Activated CD4-positive, alpha-beta memory T cell treated with anti-CD3 and anti-CD28 coated beads, Interleukin-2, amount 10 ng/mL, durations not matched to agents 7 days and 5 days (primary cell): Measurements from ENCODE around the gene DCUN1D2. TPM values are rescaled to one million over a fixed set of nuclear protein-coding genes. Genes with fewer than 3 reads are reported as not detected.
"Not testable (repeated sequence)": the region's sequence is repeated elsewhere in the genome, so short reads cannot be mapped to it uniquely, and the experiment has no call there.

Experiments used
- CTCF ChIA-PET: fragments of 350-600 bp; sonication (Branson Sonifier 250); formaldehyde crosslinking; loops from one replicate; lab custom pipeline; 2021; ENCODE audit warnings: antibody characterized with exemption, inconsistent platforms; lab: Charles Lee
- POLR2A ChIA-PET: fragments of 350-600 bp; sonication (Branson Sonifier 250); formaldehyde crosslinking; loops from one replicate; lab custom pipeline; 2021; ENCODE audit warnings: antibody characterized with exemption; lab: Charles Lee
- DNase-seq: peaks from one replicate; pipeline ENCODE4 v3.0.0-alpha.2; 2020
- H3K27ac Mint-ChIP-seq: one replicate; pipeline ENCODE4 v1.8.0; 2021; ENCODE audit warnings: mild to moderate bottlenecking, mixed read lengths
- H3K27me3 Mint-ChIP-seq: one replicate; pipeline ENCODE4 v1.8.0; 2021; ENCODE audit warnings: mixed read lengths
- H3K36me3 Mint-ChIP-seq: one replicate; pipeline ENCODE4 v1.8.0; 2021; ENCODE audit warnings: low read depth, mixed read lengths
- H3K4me1 Mint-ChIP-seq: one replicate; pipeline ENCODE4 v1.8.0; 2021; ENCODE audit warnings: mixed read lengths
- H3K4me3 Mint-ChIP-seq: one replicate; pipeline ENCODE4 v1.8.0; 2021; ENCODE audit warnings: mild to moderate bottlenecking, mixed read lengths
- H3K9me3 Mint-ChIP-seq: one replicate; pipeline ENCODE4 v1.8.0; 2021; ENCODE audit warnings: mixed read lengths
- total RNA-seq, 2 experiments: library from RNA; stranded (reverse); gene quantifications; one replicate each; pipeline ENCODE4 v1.2.3, GENCODE V29; 2021

Gene DCUN1D2
- total RNA-seq, 2 experiments from 2014 or later: 17.0 to 17.7 TPM

DNA sequence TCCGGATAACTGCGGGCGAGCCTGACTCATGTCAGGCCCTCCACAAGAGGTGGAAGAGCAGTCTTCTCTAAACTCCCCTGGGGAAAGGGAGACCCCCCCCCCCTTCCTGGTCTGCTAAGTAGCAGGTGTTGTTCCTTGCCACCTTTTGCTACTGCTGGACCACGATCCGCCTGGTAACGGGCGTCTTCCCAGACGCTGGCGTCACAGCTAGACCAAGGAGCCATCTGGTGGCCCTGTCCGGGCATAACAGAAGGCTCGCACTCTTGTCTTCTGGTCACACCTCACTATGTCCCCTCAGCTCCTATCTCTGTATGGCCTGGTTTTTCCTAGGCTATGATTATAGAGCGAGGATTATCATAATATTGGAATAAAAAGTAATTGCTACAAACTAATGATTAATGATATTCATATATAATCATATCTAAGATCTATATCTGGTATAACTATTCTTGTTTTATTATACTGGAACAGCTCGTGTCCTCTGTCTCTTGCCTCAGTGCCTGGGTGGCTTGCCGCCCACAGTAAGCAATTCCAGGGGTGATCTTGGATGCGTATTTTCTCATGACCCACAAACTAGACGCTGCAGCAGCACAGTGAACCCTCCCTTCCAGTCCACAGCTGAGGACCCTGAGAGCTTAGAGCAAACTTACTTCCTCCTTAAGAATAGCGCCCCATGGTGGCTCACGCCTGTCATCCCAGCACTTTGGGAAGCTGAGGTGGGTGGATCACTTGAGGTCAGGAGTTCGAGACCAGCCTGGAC is 39.5 kb downstream of the DCUN1D2 start:
- DNase-seq, H3K4me3 Mint-ChIP-seq, H3K4me1 Mint-ChIP-seq, H3K36me3 Mint-ChIP-seq, H3K27me3 Mint-ChIP-seq, H3K9me3 Mint-ChIP-seq, H3K27ac Mint-ChIP-seq, POLR2A ChIA-PET: not testable (repeated sequence)
- CTCF ChIA-PET: interaction anchor here (0.6 kb wide), 1 partner anchor 288 kb away, joined by 3 read pairs; no protein-coding TSS in a partner anchor

DNA sequence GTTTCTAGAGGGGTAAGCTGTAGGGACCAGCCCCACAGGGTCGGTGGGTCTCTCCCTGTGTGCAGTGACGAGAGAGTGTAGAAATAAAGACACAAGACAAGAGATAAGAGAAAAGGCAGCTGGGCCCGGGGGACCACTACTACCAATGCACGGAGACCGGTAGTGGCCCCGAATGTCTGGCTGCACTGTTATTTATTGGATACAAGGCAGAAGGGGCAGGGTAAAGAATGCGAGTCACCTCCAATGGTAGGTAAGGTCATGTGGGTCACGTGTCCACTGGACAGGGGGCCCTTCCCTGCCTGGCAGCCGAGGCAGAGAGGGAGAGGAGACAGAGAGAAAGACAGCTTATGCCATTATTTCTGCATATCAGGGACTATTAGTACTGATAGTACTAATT is 40.2 kb downstream of the DCUN1D2 start:
- H3K4me1 Mint-ChIP-seq, DNase-seq, POLR2A ChIA-PET, CTCF ChIA-PET, H3K9me3 Mint-ChIP-seq, H3K27me3 Mint-ChIP-seq, H3K36me3 Mint-ChIP-seq: not testable (repeated sequence)
- peak overlapping the region; percentile 64 for H3K4me3 Mint-ChIP-seq
- peak overlapping the region; percentile 45 for H3K27ac Mint-ChIP-seq

DNA sequence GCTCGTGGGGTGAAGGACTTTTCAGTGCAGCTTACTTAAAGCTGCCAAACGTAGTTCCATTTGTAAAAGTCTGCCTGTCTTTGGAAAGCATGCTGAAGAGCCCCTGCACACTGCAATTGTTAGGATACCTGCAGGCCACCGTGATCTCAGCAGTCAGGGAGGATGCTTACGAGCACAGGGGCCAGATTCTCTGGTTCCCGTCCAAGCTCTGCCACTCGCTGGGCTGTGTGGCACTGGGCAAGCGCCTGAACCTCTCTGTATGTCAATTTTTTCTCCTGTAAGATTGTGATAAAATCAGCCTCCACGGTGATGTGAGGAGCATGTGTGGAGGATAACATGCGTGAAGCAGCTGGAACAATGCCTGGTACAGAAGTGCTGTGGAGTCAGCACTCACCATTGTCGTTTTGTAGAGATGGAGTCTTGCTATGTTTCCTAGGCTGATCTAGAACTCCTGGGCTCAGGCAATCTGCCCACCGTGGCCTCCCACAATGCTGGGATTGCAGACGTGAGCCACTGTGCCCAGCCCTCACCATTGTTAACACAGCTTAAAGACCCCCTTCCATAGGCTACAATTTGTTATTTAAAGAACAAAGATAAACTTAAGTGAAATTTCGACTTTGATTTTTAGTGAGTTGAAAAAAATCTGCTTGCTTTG is 40.7 kb downstream of the DCUN1D2 start:
- DNase-seq: no peak
- peaks cover 4% of the 10 kb centered on the region for H3K9me3 Mint-ChIP-seq
- H3K27ac Mint-ChIP-seq: peak overlapping the region; percentile 78
- no peaks in the 10 kb centered on the region for H3K27me3 Mint-ChIP-seq
- H3K36me3 Mint-ChIP-seq: peaks cover 7% of the 10 kb centered on the region
- no peaks in the 10 kb centered on the region for H3K4me1 Mint-ChIP-seq
- H3K4me3 Mint-ChIP-seq: peak overlapping the region; percentile 64
- POLR2A ChIA-PET: no interaction called here
- CTCF ChIA-PET: no interaction called here

DNA sequence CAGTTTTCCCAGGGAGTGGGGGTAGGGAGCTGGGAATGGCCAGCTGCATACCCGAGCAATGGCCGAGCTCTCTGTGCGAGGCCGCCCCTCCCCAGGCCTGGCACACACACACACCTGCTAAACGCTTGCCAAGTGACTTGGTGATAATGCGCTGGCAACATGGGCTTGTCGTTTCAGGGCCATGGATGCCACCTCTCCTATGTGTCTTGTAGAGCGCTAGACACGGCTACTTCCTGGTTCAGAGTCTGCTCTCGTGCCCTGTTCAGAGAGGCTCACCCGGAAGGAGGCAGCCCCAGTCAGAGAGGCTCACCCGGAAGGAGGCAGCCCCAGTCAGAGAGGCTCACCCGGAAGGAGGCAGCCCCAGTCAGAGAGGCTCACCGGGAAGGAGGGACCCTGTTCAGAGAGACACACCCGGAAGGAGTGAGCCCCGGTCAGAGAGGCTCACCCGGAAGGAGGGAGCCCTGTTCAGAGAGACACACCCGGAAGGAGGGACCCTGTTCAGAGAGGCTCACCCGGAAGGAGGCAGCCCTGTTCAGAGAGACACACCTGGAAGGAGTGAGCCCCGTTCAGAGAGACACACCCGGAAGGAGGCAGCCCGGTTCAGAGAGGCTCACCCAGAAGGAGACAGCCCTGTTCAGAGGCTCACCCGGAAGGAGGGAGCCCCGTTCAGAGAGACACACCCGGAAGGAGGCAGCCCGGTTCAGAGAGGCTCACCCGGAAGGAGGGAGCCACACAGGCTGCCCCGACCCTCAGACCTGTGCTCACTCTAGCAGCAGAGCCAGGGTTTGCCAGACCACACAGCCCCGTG is 41.4 kb downstream of the DCUN1D2 start:
- no peaks in the 10 kb centered on the region for H3K4me1 Mint-ChIP-seq
- peaks cover 4% of the 10 kb centered on the region for H3K9me3 Mint-ChIP-seq
- H3K4me3 Mint-ChIP-seq: peak overlapping the region; percentile 64
- POLR2A ChIA-PET: no interaction called here
- H3K27me3 Mint-ChIP-seq: no peaks in the 10 kb centered on the region
- CTCF ChIA-PET: interaction anchor here (1.0 kb wide), 1 partner anchor 210 kb away, joined by 3 read pairs; no protein-coding TSS in a partner anchor
- peak overlapping the region; percentile 78 for H3K27ac Mint-ChIP-seq
- H3K36me3 Mint-ChIP-seq: peaks cover 7% of the 10 kb centered on the region
- DNase-seq: peak; percentile 78

DNA sequence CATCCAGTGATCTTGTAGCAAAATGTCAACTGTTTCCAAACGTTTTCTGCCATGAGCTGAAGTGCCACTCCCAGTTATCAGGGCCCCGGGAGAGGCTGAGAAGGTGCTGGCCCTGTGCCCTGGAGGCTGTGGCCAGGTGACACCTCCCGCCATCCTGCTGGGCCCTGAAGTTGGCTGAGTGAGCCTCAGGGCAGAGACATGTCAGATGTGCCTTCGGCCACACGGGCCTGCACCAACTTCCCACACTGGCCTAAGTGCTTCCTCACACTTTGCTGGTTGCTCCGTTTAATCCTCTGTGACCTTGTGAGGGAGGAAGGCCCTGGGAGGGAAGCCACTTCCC is 42.0 kb downstream of the DCUN1D2 start:
- DNase-seq: no peak
- Mint-ChIP-seq H3K4me3 (peak overlapping the region; percentile 64), H3K27me3 (no peaks in the 10 kb centered on the region), H3K4me1 (no peaks in the 10 kb centered on the region), H3K9me3 (peaks cover 4% of the 10 kb centered on the region), H3K36me3 (peaks cover 7% of the 10 kb centered on the region), H3K27ac (peak overlapping the region; percentile 78)
- ChIA-PET POLR2A (no interaction called here), CTCF (interaction anchor here (1.0 kb wide), 1 partner anchor 210 kb away, joined by 3 read pairs; no protein-coding TSS in a partner anchor)

DNA sequence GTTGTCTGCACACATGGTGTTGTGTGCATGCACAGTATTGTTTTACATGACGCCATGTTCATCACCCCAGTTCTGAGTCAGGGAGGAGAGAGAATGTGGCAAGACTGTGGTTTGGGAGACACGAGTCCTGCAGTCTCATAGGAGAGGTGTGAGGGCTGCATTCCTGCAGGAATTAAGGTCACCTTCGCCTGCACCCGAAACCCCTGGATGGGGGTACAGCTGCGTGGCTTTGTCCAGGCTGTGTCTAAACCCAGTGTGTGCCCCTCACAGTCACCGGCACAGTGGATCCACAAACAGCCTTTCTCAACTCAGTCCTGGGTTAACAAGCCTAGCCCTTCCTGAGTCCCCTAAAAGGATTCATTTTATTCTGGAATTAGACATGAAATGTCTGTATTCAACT is 42.9 kb downstream of the DCUN1D2 start:
- DNase-seq: no peak
- Mint-ChIP-seq H3K4me1 (no peaks in the 10 kb centered on the region), H3K9me3 (peaks cover 4% of the 10 kb centered on the region), H3K27me3 (no peaks in the 10 kb centered on the region), H3K27ac (no peak overlapping the region), H3K4me3 (no peak overlapping the region), H3K36me3 (peaks cover 7% of the 10 kb centered on the region)
- CTCF ChIA-PET: no interaction called here
- POLR2A ChIA-PET: no interaction called here

DNA sequence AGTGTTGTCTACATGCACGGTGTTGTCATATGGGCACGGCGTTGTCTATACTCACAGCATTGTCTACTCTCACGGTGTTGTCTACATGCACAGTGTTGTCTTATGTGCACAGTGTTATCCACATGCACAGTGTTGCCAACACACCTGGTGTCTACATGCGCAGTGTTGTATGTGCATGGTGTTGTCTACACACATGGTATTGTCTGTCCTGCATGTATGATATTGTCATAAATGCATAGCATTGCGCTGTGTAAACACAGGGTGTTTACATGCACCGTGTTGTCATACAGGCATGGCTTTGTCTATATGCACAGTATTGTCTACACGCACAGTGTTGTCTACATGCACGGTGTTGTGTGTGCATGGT is 44.0 kb downstream of the DCUN1D2 start:
- Mint-ChIP-seq H3K4me3 (no peak overlapping the region), H3K27me3 (no peaks in the 10 kb centered on the region), H3K36me3 (peaks cover 7% of the 10 kb centered on the region), H3K9me3 (peaks cover 4% of the 10 kb centered on the region), H3K27ac (no peak overlapping the region), H3K4me1 (no peaks in the 10 kb centered on the region)
- DNase-seq: no peak
- ChIA-PET POLR2A (no interaction called here), CTCF (no interaction called here)

DNA sequence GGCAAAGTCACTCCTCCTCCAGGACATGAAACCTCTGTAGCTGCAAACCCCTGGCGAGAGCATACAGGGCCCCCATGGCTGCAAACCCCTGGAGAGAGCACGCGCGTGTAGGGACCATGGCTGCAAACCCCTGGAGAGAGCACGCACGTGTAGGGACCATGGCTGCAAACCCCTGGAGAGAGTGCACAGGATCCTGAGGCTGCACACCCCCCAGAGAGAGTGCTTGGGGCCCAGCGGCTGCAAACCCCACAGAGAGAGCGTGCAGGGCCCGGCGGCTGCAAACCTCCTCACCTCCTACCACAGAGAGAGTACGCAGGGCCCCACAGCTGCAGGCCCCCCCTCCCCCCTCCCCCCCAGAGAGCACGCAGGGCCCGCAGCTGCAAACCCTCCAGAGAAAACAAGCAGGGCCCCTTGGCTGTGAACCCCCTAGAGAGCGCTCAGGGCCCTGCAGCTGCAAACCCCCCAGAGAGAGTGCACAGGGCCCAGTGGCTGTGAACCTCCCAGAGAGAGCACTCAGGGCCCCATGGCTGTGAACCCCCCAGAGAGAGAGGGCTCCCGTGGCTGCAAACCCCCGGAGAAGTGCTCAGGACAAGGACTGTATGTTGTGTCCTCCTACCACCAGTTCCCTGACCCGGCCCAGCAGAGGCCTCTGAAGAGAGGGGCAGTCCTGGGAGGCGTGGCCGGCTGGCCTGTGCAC is 44.6 kb downstream of the DCUN1D2 start:
- ChIA-PET POLR2A (no interaction called here), CTCF (no interaction called here)
- H3K36me3 Mint-ChIP-seq: peaks cover 7% of the 10 kb centered on the region
- no peak for DNase-seq
- H3K27ac Mint-ChIP-seq: no peak overlapping the region
- H3K9me3 Mint-ChIP-seq: peaks cover 4% of the 10 kb centered on the region
- no peaks in the 10 kb centered on the region for H3K4me1 Mint-ChIP-seq
- H3K27me3 Mint-ChIP-seq: no peaks in the 10 kb centered on the region
- no peak overlapping the region for H3K4me3 Mint-ChIP-seq

DNA sequence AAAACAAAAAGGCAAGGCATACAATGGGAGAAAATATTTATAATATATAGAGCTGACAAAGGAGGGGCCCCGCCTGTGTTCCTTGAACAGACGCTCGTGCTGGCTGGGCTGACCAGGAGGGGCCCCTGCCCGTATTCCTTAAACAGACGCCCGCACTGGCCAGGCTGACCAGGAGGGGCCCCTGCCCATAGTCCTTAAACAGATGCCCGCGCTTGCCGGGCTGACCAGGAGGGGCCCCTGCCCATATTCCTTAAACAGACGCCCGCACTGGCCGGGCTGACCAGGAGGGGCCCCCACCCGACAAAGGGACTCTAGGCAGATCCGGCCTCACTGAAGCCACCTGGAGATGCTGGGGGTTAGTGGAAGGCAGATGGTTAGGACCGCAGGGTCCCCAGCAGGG is 46.5 kb downstream of the DCUN1D2 start:
- CTCF ChIA-PET: no interaction called here
- POLR2A ChIA-PET: no interaction called here
- peaks cover 4% of the 10 kb centered on the region for H3K9me3 Mint-ChIP-seq

DNA sequence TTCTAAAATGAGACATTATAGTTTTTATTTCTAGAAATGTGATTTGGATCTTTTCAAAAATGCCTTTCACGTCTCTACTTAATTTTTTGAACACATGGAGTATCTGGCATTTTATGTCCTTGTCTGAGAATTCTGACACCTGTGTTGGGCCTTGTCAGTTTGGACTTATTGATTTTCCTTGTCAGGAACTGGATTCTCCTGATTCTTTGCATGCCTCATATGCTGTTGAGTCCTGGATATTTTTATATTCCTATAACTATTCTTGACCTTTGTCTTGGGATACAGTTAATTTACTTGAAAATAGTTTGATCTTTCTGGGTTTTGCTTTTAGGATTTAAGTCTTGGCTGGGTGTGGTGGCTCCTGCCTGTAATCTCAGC is 47.5 kb downstream of the DCUN1D2 start:
- peaks cover 4% of the 10 kb centered on the region for H3K9me3 Mint-ChIP-seq
- CTCF ChIA-PET: no interaction called here
- H3K4me3 Mint-ChIP-seq: no peak overlapping the region
- H3K36me3 Mint-ChIP-seq: peaks cover 5% of the 10 kb centered on the region
- no peak overlapping the region for H3K27ac Mint-ChIP-seq
- no peaks in the 10 kb centered on the region for H3K27me3 Mint-ChIP-seq
- no peaks in the 10 kb centered on the region for H3K4me1 Mint-ChIP-seq
- no peak for DNase-seq
- POLR2A ChIA-PET: no interaction called here

More for the DNA sequence above, 46.5 kb downstream of the DCUN1D2 start:
- Mint-ChIP-seq H3K27ac (no peak overlapping the region), H3K27me3 (no peaks in the 10 kb centered on the region), H3K4me1 (no peaks in the 10 kb centered on the region), H3K36me3 (peaks cover 7% of the 10 kb centered on the region), H3K4me3 (no peak overlapping the region)
- DNase-seq: no peak

DNA sequence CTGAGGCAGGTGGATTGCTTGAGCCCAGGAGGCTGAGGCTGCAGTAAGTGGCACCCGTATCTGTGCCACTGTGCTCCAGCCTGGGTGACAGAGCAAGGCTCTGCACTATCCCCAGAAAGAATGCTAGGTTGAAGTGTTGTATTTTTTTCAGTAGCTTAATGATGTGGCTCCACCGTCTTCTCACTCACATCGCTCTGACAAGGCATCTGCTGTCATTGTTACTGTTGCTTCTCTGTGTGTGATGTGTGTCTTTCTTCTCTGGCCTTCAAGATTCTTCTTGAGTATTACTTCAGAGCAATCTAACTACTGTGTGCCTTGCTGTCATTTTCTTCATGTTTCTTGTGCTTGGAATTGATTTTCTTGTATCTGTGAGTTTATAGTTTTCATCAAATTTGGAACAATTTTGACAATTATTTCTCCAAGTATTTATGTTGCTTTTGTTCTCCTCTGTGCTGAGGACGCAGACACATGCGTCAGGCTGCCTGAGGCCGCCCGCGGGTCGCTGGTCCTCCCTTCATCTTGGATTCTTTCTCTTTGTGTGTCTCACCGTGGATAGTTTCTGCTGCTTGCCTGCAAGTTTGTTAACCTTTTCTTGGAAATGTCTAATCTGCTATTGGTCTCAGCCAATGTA is 48.0 kb downstream of the DCUN1D2 start:
- Mint-ChIP-seq H3K4me1 (no peaks in the 10 kb centered on the region), H3K27ac (no peak overlapping the region), H3K4me3 (no peak overlapping the region), H3K27me3 (no peaks in the 10 kb centered on the region), H3K9me3 (peaks cover 3% of the 10 kb centered on the region), H3K36me3 (peaks cover 2% of the 10 kb centered on the region)
- ChIA-PET CTCF (no interaction called here), POLR2A (no interaction called here)
- no peak for DNase-seq

DNA sequence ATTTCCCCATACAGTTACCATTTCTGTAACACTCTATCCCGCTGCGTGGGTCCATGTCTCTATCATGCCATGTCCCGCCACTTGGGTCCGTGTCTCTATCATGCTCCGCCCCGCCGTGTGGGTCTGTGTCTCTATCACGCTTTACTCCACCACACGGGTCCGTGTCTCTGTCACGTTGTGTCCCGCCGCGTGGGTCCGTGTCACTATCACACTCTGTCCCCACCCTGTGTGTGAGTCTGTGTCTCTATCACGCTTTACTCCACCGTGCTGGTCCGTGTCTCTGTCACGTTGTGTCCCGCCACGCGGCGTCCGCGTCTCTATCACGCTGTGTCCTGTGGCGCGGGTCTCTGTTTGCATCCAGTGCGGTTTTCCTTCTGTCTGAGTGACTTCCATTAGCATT is 48.9 kb downstream of the DCUN1D2 start:
- Mint-ChIP-seq H3K27ac (no peak overlapping the region), H3K36me3 (no peaks in the 10 kb centered on the region), H3K27me3 (no peaks in the 10 kb centered on the region), H3K4me1 (no peaks in the 10 kb centered on the region), H3K4me3 (no peak overlapping the region), H3K9me3 (peaks cover 2% of the 10 kb centered on the region)
- POLR2A ChIA-PET: no interaction called here
- DNase-seq: no peak
- CTCF ChIA-PET: no interaction called here
